Upper lobe of left lung (tissue), 4 donors: ENCODE measurements around the gene NDUFB10.

Experiments used
- CTCF ChIP-seq, 6 experiments: fragments of 450-650 bp in 4 of 6; fragments of 200-600 bp in 2 of 6; sonication (generic) in 2 of 6; IDR thresholded peaks; one replicate each; pipeline ENCODE4 v1.5.1; 2016 to 2019; ENCODE audit warnings: antibody characterized with exemption in 6 of 6
- POLR2AphosphoS5 ChIP-seq, 2 donors: sonication (generic); formaldehyde crosslinking; IDR thresholded peaks; one replicate each; pipeline ENCODE4 v1.5.1; 2017; ENCODE audit warnings: antibody characterized with exemption in 2 of 2

- no peak for TF ChIP-seq CTCF (IDR thresholded peaks at IDR 0.05)
- no peak for TF ChIP-seq POLR2AphosphoS5 (IDR thresholded peaks at IDR 0.05)
Measured at GRCh38 chr16:1915732-1916639, 43.4 kb upstream of the NDUFB10 start.
